Urothelium cell line (cell line): Measurements from ENCODE around the gene CNOT4.
A peak's percentile ranks its signal among the peaks of the same experiment; 100 is the strongest.
"Not testable (repeated sequence)": the region's sequence is repeated elsewhere in the genome, so short reads cannot be mapped to it uniquely, and the experiment has no call there.

Experiments
- DNase-seq: peaks from one replicate; pipeline ENCODE4 v3.0.0; 2011; ENCODE audit warnings: low spot score, mixed read lengths
- FAIRE-seq: peaks from 2 replicates; lab custom pipeline; 2011; peaks lifted over from hg19 to GRCh38; lab: Jason Lieb, UNC

Gene CNOT4

GRCh38 chr7:135459076-135459475 lies 50.8 kb downstream of the CNOT4 start:
- FAIRE-seq (no peak), DNase-seq (no peak)

GRCh38 chr7:135454060-135454459 lies 55.8 kb downstream of the CNOT4 start:
- no peak for DNase-seq
- no peak for FAIRE-seq

- FAIRE-seq (no peak), DNase-seq (no peak)
Observed at GRCh38 chr7:135449436-135449835, 60.5 kb downstream of the CNOT4 start.

- DNase-seq (no peak), FAIRE-seq (no peak)
Observed at GRCh38 chr7:135448753-135449152, 61.1 kb downstream of the CNOT4 start.

GRCh38 chr7:135447748-135448147 lies 62.2 kb downstream of the CNOT4 start:
- DNase-seq (no peak), FAIRE-seq (no peak)

GRCh38 chr7:135445690-135446089 lies 64.2 kb downstream of the CNOT4 start:
- FAIRE-seq (no peak), DNase-seq (no peak)

- DNase-seq, FAIRE-seq: not testable (repeated sequence)
Observed at GRCh38 chr7:135445266-135445665, 64.6 kb downstream of the CNOT4 start.

GRCh38 chr7:135441791-135442190 lies 68.1 kb downstream of the CNOT4 start:
- peak; percentile 16 for DNase-seq
- FAIRE-seq: no peak

- no peak for FAIRE-seq
- no peak for DNase-seq
Observed at GRCh38 chr7:135434047-135434446, 75.9 kb downstream of the CNOT4 start.

GRCh38 chr7:135430626-135431025 lies 79.3 kb downstream of the CNOT4 start:
- FAIRE-seq (no peak), DNase-seq (no peak)

- FAIRE-seq: no peak
Observed at GRCh38 chr7:135428879-135429278, 81.0 kb downstream of the CNOT4 start.

GRCh38 chr7:135428011-135428410 lies 81.9 kb downstream of the CNOT4 start:
- DNase-seq (no peak), FAIRE-seq (no peak)

More at GRCh38 chr7:135428879-135429278, 81.0 kb downstream of the CNOT4 start:
- no peak for DNase-seq

GRCh38 chr7:135427166-135427565 lies 82.7 kb downstream of the CNOT4 start:
- DNase-seq: no peak
- no peak for FAIRE-seq

- no peak for DNase-seq
Observed at GRCh38 chr7:135425036-135425435, 84.9 kb downstream of the CNOT4 start.

GRCh38 chr7:135420786-135421185 lies 89.1 kb downstream of the CNOT4 start:
- FAIRE-seq: no peak
- DNase-seq: peak; percentile 2

More at GRCh38 chr7:135425036-135425435, 84.9 kb downstream of the CNOT4 start:
- FAIRE-seq: no peak

- FAIRE-seq: no peak
- no peak for DNase-seq
Observed at GRCh38 chr7:135416431-135416830, 93.5 kb downstream of the CNOT4 start.

GRCh38 chr7:135414850-135415439 lies 95.0 kb downstream of the CNOT4 start:
- DNase-seq: peak; percentile 6
- no peak for FAIRE-seq

GRCh38 chr7:135414208-135414607 lies 95.7 kb downstream of the CNOT4 start:
- no peak for DNase-seq
- no peak for FAIRE-seq

- no peak for FAIRE-seq
- DNase-seq: no peak
Observed at GRCh38 chr7:135411098-135411497, 98.8 kb downstream of the CNOT4 start.

- FAIRE-seq: no peak
Observed at GRCh38 chr7:135410543-135410942, 99.4 kb downstream of the CNOT4 start.

GRCh38 chr7:135409845-135410542 lies 99.9 kb downstream of the CNOT4 start:
- no peak for DNase-seq
- no peak for FAIRE-seq

More at GRCh38 chr7:135410543-135410942, 99.4 kb downstream of the CNOT4 start:
- no peak for DNase-seq

- FAIRE-seq (no peak), DNase-seq (no peak)
Observed at GRCh38 chr7:135407884-135408283, 102.0 kb downstream of the CNOT4 start.
